HepG2 (cell line): Measurements from ENCODE around the gene MUL1. TPM values are rescaled to one million over a fixed set of nuclear protein-coding genes. Genes with fewer than 3 reads are reported as not detected.

Experiments
- CBX2 ChIP-seq, 2 experiments: fragments of 200-600 bp in 1 of 2; sonication (generic); formaldehyde crosslinking in 1 of 2; IDR thresholded peaks; 2 replicates each; pipeline versions ENCODE4 v1.7.0 to v1.8.1; 2018 to 2022; ENCODE audit warnings: low read depth in 2 of 2, low read length in 1 of 2, mild to moderate bottlenecking in 1 of 2, missing genetic modification reagents in 1 of 2
- CHD4 ChIP-seq: fragments of 200-600 bp; sonication (generic); IDR thresholded peaks from 2 replicates; pipeline ENCODE4 v1.7.0; 2017; ENCODE audit warnings: mild to moderate bottlenecking, low read length, borderline replicate concordance
- E2F1 ChIP-seq: sonication (generic); formaldehyde crosslinking; IDR thresholded peaks from 2 replicates; pipeline ENCODE4 v1.5.0; 2020; ENCODE audit warnings: missing genetic modification reagents
- ELF3 ChIP-seq: IDR thresholded peaks from 2 replicates; pipeline ENCODE4 v1.6.1; 2016; ENCODE audit warnings: missing genetic modification reagents, missing compliant biosample characterization
- FOXA3 ChIP-seq: IDR thresholded peaks from 2 replicates; pipeline ENCODE4 v1.6.1; 2016; ENCODE audit warnings: missing genetic modification reagents, missing compliant biosample characterization
- GATAD2A ChIP-seq: IDR thresholded peaks from 2 replicates; pipeline ENCODE4 v1.6.1; 2016
- GFI1 ChIP-seq: sonication (generic); formaldehyde crosslinking; IDR thresholded peaks from 2 replicates; pipeline ENCODE4 v1.5.0; 2020; ENCODE audit warnings: missing genetic modification reagents, mild to moderate bottlenecking, borderline replicate concordance
- GTF3A ChIP-seq: sonication (generic); formaldehyde crosslinking; conservative IDR thresholded peaks from 2 replicates; pipeline ENCODE4 v1.4.0; 2020; ENCODE audit warnings: mild to moderate bottlenecking, missing genetic modification reagents
- NFKB2 ChIP-seq: sonication (generic); formaldehyde crosslinking; IDR thresholded peaks from 2 replicates; pipeline ENCODE4 v1.4.0; 2020; ENCODE audit warnings: missing genetic modification reagents, borderline replicate concordance
- RAD21 ChIP-seq: fragments of 450-650 bp; formaldehyde crosslinking; IDR thresholded peaks from 2 replicates; pipeline ENCODE4 v1.5.0; 2020; ENCODE audit warnings: mild to moderate bottlenecking
- RBFOX2 ChIP-seq: fragments of 200-400 bp; formaldehyde crosslinking; IDR thresholded peaks from 2 replicates; pipeline ENCODE4 v1.6.1; 2017; ENCODE audit warnings: low read depth, mild to moderate bottlenecking, low read length
- RNF2 ChIP-seq: fragments of 450-650 bp; conservative IDR thresholded peaks from 2 replicates; pipeline ENCODE4 v1.6.1; 2016; ENCODE audit warnings: low read depth
- SMC3 ChIP-seq: IDR thresholded peaks from 2 replicates; pipeline ENCODE4 v1.6.1; 2011; ENCODE audit warnings: low read length, improper control_type of control experiment
- STAG1 ChIP-seq: sonication (generic); formaldehyde crosslinking; IDR thresholded peaks from 2 replicates; pipeline ENCODE4 v1.4.0; 2020; ENCODE audit warnings: missing genetic modification reagents
- TBL1XR1 ChIP-seq: fragments of 150-350 bp; IDR thresholded peaks from 2 replicates; pipeline ENCODE4 v1.6.1; 2014; ENCODE audit warnings: borderline replicate concordance, low read length; ENCODE audit not compliant: partially characterized antibody
- ZKSCAN8 ChIP-seq: IDR thresholded peaks from 2 replicates; pipeline ENCODE4 v1.6.1; 2016; ENCODE audit warnings: borderline replicate concordance, missing genetic modification reagents, missing compliant biosample characterization
- ZNF33A ChIP-seq: sonication (generic); formaldehyde crosslinking; IDR thresholded peaks from 2 replicates; pipeline ENCODE4 v1.5.1; 2020; ENCODE audit warnings: missing genetic modification reagents, mild to moderate bottlenecking, moderate library complexity, borderline replicate concordance
- ZNF576 ChIP-seq: sonication (generic); formaldehyde crosslinking; IDR thresholded peaks from 2 replicates; pipeline ENCODE4 v1.4.0; 2020; ENCODE audit warnings: mild to moderate bottlenecking, missing genetic modification reagents
- ZNF629 ChIP-seq: sonication (generic); formaldehyde crosslinking; conservative IDR thresholded peaks from 2 replicates; pipeline ENCODE4 v1.5.0; 2020; ENCODE audit warnings: missing genetic modification reagents
- ZNF710 ChIP-seq: sonication (generic); formaldehyde crosslinking; IDR thresholded peaks from 2 replicates; pipeline ENCODE4 v1.5.0; 2020; ENCODE audit warnings: mild to moderate bottlenecking, missing genetic modification reagents, borderline replicate concordance
- polyA plus RNA-seq, 8 experiments: library from polyadenylated mRNA; depleted of rRNA in 3 of 8; stranded (reverse) in 7 of 8; unstranded in 1 of 8; fragments of >200 nt; fragmentation: Illumina TruSeq in 4 of 8; extraction: Trizol in 4 of 8; gene quantifications; 2 replicates each; pipeline versions ENCODE4 v1.2.1 to v1.2.3, GENCODE V29; 2011 to 2016; ENCODE audit warnings: low read depth in 4 of 8, missing spikeins in 1 of 8, mixed read lengths in 1 of 8; ENCODE audit not compliant: insufficient read depth in 1 of 8
- total RNA-seq, 5 experiments: library from RNA; depleted of rRNA; stranded (reverse); fragments of >200 nt; fragmentation: Illumina TruSeq; extraction: Trizol; gene quantifications; 2 replicates each; pipeline ENCODE4 v1.2.3, GENCODE V29; 2016; ENCODE audit warnings: low read depth in 1 of 5
- TF ChIP-seq, protein P1 (sequence below): sonication (generic); formaldehyde crosslinking; IDR thresholded peaks from 2 replicates; pipeline ENCODE4 v1.5.1; 2020; ENCODE audit warnings: missing genetic modification reagents, mild to moderate bottlenecking, borderline replicate concordance

The MUL1 gene
- total and polyA plus RNA-seq, 2 of the 13 experiments (the other 11 are each of a cell fraction or from before 2014, with no cell fraction given) = 21.5 to 26.5 TPM

GRCh38 chr1:20521960-20522861, 14.3 kb upstream of the MUL1 start (continued):
- TF ChIP-seq CBX2 (IDR thresholded peaks at IDR 0.05; ENCODE audit: low read depth, low read length) = no peak
- TF ChIP-seq CBX2 (CRISPR knock-in tag; IDR thresholded peaks at IDR 0.05; ENCODE audit: low read depth) = no peak
- 0 out of 2 replicates have a peak, but pooled peaks have one; percentile 17 for TF ChIP-seq FOXA3 (CRISPR knock-in tag)
- TF ChIP-seq STAG1 (CRISPR knock-in tag) = peak; percentile 96
- 0 out of 2 replicates have a peak, but pooled peaks have one; percentile 63 for TF ChIP-seq CHD4
- no peak for TF ChIP-seq RBFOX2
- TF ChIP-seq E2F1 (CRISPR knock-in tag) = no peak
- peak; percentile 86 for TF ChIP-seq RAD21 (CRISPR knock-in tag)
- TF ChIP-seq RNF2 = no peak
- TF ChIP-seq ZNF629 (CRISPR knock-in tag) = peak; percentile 86
- 0 out of 2 replicates have a peak, but pooled peaks have one; percentile 20 for TF ChIP-seq ZNF710 (CRISPR knock-in tag)
- no peak for TF ChIP-seq NFKB2 (CRISPR knock-in tag)
- TF ChIP-seq ZNF33A = no peak
- TF ChIP-seq GTF3A = no peak
- peak; percentile 97 for TF ChIP-seq SMC3
- TF ChIP-seq ZNF576 (CRISPR knock-in tag) = no peak
- TF ChIP-seq TBL1XR1 = no peak
- 0 out of 2 replicates have a peak, but pooled peaks have one; percentile 28 for TF ChIP-seq ELF3 (CRISPR knock-in tag)
- TF ChIP-seq GFI1 (CRISPR knock-in tag) = peak; percentile 50; the same call in 1 of the 2 replicates
- TF ChIP-seq ZKSCAN8 (CRISPR knock-in tag) = peak; percentile 50; the same call in 1 of the 2 replicates
- TF ChIP-seq, protein P1, sequence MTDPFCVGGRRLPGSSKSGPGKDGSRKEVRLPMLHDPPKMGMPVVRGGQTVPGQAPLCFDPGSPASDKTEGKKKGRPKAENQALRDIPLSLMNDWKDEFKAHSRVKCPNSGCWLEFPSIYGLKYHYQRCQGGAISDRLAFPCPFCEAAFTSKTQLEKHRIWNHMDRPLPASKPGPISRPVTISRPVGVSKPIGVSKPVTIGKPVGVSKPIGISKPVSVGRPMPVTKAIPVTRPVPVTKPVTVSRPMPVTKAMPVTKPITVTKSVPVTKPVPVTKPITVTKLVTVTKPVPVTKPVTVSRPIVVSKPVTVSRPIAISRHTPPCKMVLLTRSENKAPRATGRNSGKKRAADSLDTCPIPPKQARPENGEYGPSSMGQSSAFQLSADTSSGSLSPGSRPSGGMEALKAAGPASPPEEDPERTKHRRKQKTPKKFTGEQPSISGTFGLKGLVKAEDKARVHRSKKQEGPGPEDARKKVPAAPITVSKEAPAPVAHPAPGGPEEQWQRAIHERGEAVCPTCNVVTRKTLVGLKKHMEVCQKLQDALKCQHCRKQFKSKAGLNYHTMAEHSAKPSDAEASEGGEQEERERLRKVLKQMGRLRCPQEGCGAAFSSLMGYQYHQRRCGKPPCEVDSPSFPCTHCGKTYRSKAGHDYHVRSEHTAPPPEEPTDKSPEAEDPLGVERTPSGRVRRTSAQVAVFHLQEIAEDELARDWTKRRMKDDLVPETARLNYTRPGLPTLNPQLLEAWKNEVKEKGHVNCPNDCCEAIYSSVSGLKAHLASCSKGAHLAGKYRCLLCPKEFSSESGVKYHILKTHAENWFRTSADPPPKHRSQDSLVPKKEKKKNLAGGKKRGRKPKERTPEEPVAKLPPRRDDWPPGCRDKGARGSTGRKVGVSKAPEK (CRISPR knock-in tag) = no peak
- TF ChIP-seq GATAD2A (CRISPR knock-in tag) = 0 out of 2 replicates have a peak, but pooled peaks have one; percentile 35
